Esophagus squamous epithelium (tissue), 5 donors: ENCODE data around the gene CLC. TPM values are rescaled to one million over a fixed set of nuclear protein-coding genes. Genes with fewer than 3 reads are reported as not detected.

Experiments used
- DNase-seq: peaks from one replicate; lab custom pipeline; 2025; lab: John Stamatoyannopoulos, UW
- H3K27ac ChIP-seq, 4 donors: fragments of 200-600 bp; sonication (generic); one replicate each; pipeline ENCODE4 v1.5.1; 2016 to 2019; ENCODE audit warnings: mild to moderate bottlenecking in 1 of 4
- H3K27me3 ChIP-seq, 4 donors: fragments of 200-600 bp; sonication (generic); 1 replicate in 3 of 4; 2 replicates in 1 of 4; pipeline versions ENCODE4 v1.5.1 to v1.6.0; 2017 to 2021; ENCODE audit warnings: antibody characterized with exemption in 1 of 4
- H3K36me3 ChIP-seq, 3 donors: fragments of 200-600 bp; sonication (generic); one replicate each; pipeline ENCODE4 v1.5.1; 2016 to 2019
- H3K4me1 ChIP-seq, 3 donors: fragments of 200-600 bp; sonication (generic); one replicate each; pipeline ENCODE4 v1.5.1; 2017 to 2019
- H3K4me3 ChIP-seq, 4 donors: fragments of 200-600 bp; sonication (generic); 1 replicate in 3 of 4; 2 replicates in 1 of 4; pipeline ENCODE4 v1.5.1; 2016 to 2019; ENCODE audit warnings: mild to moderate bottlenecking in 2 of 4, moderate library complexity in 1 of 4
- H3K9me3 ChIP-seq, 3 donors: fragments of 200-600 bp; sonication (generic); one replicate each; pipeline ENCODE4 v1.5.1; 2016 to 2019
- POLR2A ChIP-seq, 4 donors: fragments of 450-650 bp; IDR thresholded peaks; one replicate each; pipeline ENCODE4 v1.6.1; 2017; ENCODE audit warnings: antibody characterized with exemption in 4 of 4, mild to moderate bottlenecking in 4 of 4, moderate library complexity in 3 of 4
- WGBS, 2 donors: methylation state at CpG; one replicate each; pipeline ENCODE4 v1.1.5; 2018; 5-methylcytosine and 5-hydroxymethylcytosine counted together
- intact Hi-C: fragments of 100-400 bp; cut with DNase I; formaldehyde crosslinking; loops from one replicate; pipeline ENCODE4 v1.15.0; 2022
- small RNA-seq, 4 donors: library from RNA; depleted of rRNA; stranded (forward); fragments of <200 nt; gene quantifications; one replicate each; pipeline ENCODE3, GENCODE V24; 2016
- total RNA-seq, 4 donors: library from RNA; depleted of rRNA; stranded (reverse); fragments of >200 nt; gene quantifications; one replicate each; pipeline ENCODE4 v1.1.0, GENCODE V29; 2016
- TF ChIP-seq, protein P1 (sequence below), 6 experiments: fragments of 450-650 bp in 4 of 6; fragments of 200-600 bp in 2 of 6; sonication (generic) in 2 of 6; IDR thresholded peaks; one replicate each; pipeline ENCODE4 v1.5.1; 2016 to 2019; ENCODE audit warnings: antibody characterized with exemption in 6 of 6, mild to moderate bottlenecking in 4 of 6, moderate library complexity in 4 of 6
- donor health status: DM: yes; HTN: yes; CAD: no.

Gene CLC
- total RNA-seq, 4 donors from 2014 or later = not detected

DNA sequence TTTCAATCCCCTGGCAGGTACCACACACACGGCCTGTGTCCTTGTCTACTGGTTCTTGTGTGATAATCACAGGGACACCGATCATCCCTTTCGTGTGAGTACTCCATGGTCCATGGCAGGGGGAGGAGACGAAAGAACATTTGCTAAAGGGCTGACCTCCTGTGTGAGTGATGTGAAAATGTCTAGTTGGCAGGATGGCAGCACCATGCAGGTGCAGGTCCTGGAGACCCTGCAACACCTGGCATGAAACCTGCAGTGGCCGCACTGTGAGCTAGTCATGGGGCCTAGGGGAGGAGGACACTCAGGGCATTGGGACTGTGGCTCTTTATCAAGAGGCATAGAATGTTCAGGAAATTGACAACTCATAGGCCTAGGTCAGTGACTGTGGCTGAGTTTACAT is 56.4 kb downstream of the CLC start:
- TF ChIP-seq, protein P1, sequence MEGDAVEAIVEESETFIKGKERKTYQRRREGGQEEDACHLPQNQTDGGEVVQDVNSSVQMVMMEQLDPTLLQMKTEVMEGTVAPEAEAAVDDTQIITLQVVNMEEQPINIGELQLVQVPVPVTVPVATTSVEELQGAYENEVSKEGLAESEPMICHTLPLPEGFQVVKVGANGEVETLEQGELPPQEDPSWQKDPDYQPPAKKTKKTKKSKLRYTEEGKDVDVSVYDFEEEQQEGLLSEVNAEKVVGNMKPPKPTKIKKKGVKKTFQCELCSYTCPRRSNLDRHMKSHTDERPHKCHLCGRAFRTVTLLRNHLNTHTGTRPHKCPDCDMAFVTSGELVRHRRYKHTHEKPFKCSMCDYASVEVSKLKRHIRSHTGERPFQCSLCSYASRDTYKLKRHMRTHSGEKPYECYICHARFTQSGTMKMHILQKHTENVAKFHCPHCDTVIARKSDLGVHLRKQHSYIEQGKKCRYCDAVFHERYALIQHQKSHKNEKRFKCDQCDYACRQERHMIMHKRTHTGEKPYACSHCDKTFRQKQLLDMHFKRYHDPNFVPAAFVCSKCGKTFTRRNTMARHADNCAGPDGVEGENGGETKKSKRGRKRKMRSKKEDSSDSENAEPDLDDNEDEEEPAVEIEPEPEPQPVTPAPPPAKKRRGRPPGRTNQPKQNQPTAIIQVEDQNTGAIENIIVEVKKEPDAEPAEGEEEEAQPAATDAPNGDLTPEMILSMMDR (IDR thresholded peaks at IDR 0.05) = no peak
- no peak for TF ChIP-seq POLR2A (IDR thresholded peaks at IDR 0.05)
- 60 to 87% methylated on average over 1 to 5 of the region's 5 CpGs for WGBS, 2 donors
- intact Hi-C loops = no loop called here

More for the DNA sequence above, 56.4 kb downstream of the CLC start:
- Histone ChIP-seq H3K4me1 (peaks cover 0 to 18% (median 12%) of the 10 kb centered on the region in 3 donors), H3K9me3 (no peaks in the 10 kb centered on the region), H3K27me3 (no peaks in the 10 kb centered on the region), H3K4me3 (no peak overlapping the region), H3K36me3 (no peaks in the 10 kb centered on the region), H3K27ac (no peak overlapping the region)
- DNase-seq = no peak

Small RNAs within 50 kb of the gene (small RNA-seq; reads per million reads assigned to genes)
- gene RPS29P27 = 0 reads per million in 4 donors

Other genes with a start within 250 kb of the CLC start
- gene DLL3, start 239.1 kb downstream of the CLC start, total RNA-seq = not detected
- gene SELENOV, start 222.9 kb downstream of the CLC start, total RNA-seq = not detected
- 1 to 10 TPM in 1 of 4 donors, under 1 TPM in 2, not detected in 1; 0.48 to 3.6 (median 0.79) TPM for gene EID2B, start 205.2 kb downstream of the CLC start, total RNA-seq
- gene EID2, start 197.9 kb downstream of the CLC start, total RNA-seq = 10 to 100 TPM in 1 of 4 donors, 1 to 10 TPM in 3; 6.0 to 10.5 (median 9.5) TPM
- gene LGALS13, start 135.5 kb downstream of the CLC start, total RNA-seq = not detected
- not detected for gene LGALS16, start 82.1 kb downstream of the CLC start, total RNA-seq
- gene LGALS14, start 33.5 kb downstream of the CLC start, total RNA-seq = not detected
- gene LEUTX, start 40.8 kb upstream of the CLC start, total RNA-seq = not detected
- 10 to 100 TPM in 1 of 4 donors, 1 to 10 TPM in 3; 3.9 to 12.6 (median 6.3) TPM for gene DYRK1B, start 96.1 kb upstream of the CLC start, total RNA-seq
- 100 to 1,000 TPM; 184 to 226 (median 193) TPM for gene FBL, start 108.3 kb upstream of the CLC start, total RNA-seq
- gene FCGBP, start 196.6 kb upstream of the CLC start, total RNA-seq = 10 to 100 TPM in 3 of 4 donors, 1 to 10 TPM in 1; 5.7 to 79.9 (median 41.0) TPM
- gene PSMC4, start 233.1 kb upstream of the CLC start, total RNA-seq = 100 to 1,000 TPM in 1 of 4 donors, 10 to 100 TPM in 3; 80.1 to 112 (median 94.8) TPM